Heart right ventricle (tissue), 16 donors: ENCODE data around the gene CEBPE. TPM values are rescaled to one million over a fixed set of nuclear protein-coding genes. Genes with fewer than 3 reads are reported as not detected.

Source experiments
- ATAC-seq, 8 donors: fragments of 200-7000 bp; cut with Tn5 transposase; one replicate each; pipeline ENCODE4 v1.9.1; 2020; ENCODE audit warnings: mild to moderate bottlenecking in 8 of 8, moderate library complexity in 8 of 8, moderate number of reproducible peaks in 1 of 8
- DNase-seq, 2 donors: peaks; one replicate each; pipeline ENCODE4 v3.0.0-alpha.2; 2020
- H3K27ac ChIP-seq, 10 donors: fragments of 200-600 bp; sonication (generic) in 2 of 10; one replicate each; pipeline versions ENCODE4 v1.5.0 to v1.8.0; 2020 to 2022; ENCODE audit warnings: mild to moderate bottlenecking in 3 of 10
- H3K27me3 ChIP-seq, 7 donors: fragments of 200-600 bp; one replicate each; pipeline ENCODE4 v1.8.0; 2021 to 2022; ENCODE audit warnings: mild to moderate bottlenecking in 2 of 7
- H3K36me3 ChIP-seq, 9 donors: fragments of 200-600 bp; sonication (generic) in 1 of 9; one replicate each; pipeline versions ENCODE4 v1.5.0 to v1.8.0; 2020 to 2022; ENCODE audit warnings: mild to moderate bottlenecking in 2 of 9
- H3K4me1 ChIP-seq, 9 donors: fragments of 200-600 bp; sonication (generic) in 1 of 9; one replicate each; pipeline versions ENCODE4 v1.5.0 to v1.8.0; 2020 to 2022; ENCODE audit warnings: mild to moderate bottlenecking in 4 of 9
- H3K4me3 ChIP-seq, 10 donors: fragments of 200-600 bp; sonication (generic) in 2 of 10; one replicate each; pipeline versions ENCODE4 v1.5.0 to v1.8.0; 2020 to 2022; ENCODE audit warnings: mild to moderate bottlenecking in 7 of 10, moderate library complexity in 2 of 10
- H3K9me3 ChIP-seq, 11 donors: fragments of 200-600 bp in 10 of 11; sonication (generic) in 2 of 11; one replicate each; pipeline versions ENCODE4 v1.5.0 to v1.8.0; 2013 to 2022; ENCODE audit warnings: mild to moderate bottlenecking in 2 of 11, control low read depth in 1 of 11, moderate library complexity in 1 of 11
- CTCF ChIP-seq, 9 donors: fragments of 200-600 bp; sonication (generic) in 2 of 9; IDR thresholded peaks; one replicate each; pipeline versions ENCODE4 v1.5.0 to v1.8.0; 2021 to 2022; ENCODE audit warnings: antibody characterized with exemption in 9 of 9, mild to moderate bottlenecking in 5 of 9, moderate library complexity in 1 of 9
- WGBS, 2 donors: extraction: QIAGEN DNeasy Blood & Tissue Kit; methylation state at CpG; one replicate each; pipeline ENCODE4 v1.1.7; 2013; ENCODE audit warnings: inconsistent platforms in 1 of 2; 5-methylcytosine and 5-hydroxymethylcytosine counted together
- intact Hi-C, 10 donors: fragments of 100-400 bp; cut with DNase I; formaldehyde crosslinking; loops; one replicate each; pipeline versions ENCODE4 v1.11.1 to v1.14.2; 2022
- polyA plus RNA-seq, 2 donors: library from polyadenylated mRNA; stranded (reverse); fragments of 200-250 nt; gene quantifications; one replicate each; pipeline ENCODE4 v1.2.3, GENCODE V29; 2013
- total RNA-seq, 10 donors: library from RNA; stranded (reverse); fragmentation: NEBNext Ultra II Directional in 3 of 10; extraction: Animal tissue kit (Norgen Biotek cat#: 25700) in 3 of 10; gene quantifications; one replicate each; pipeline versions ENCODE4 v1.2.1 to v1.2.4, GENCODE V29; 2021 to 2023
- donor health status: Arrhythmogenic right ventricular cardiomyopathy.
- donor health status: ischemic (EF 13 %, LVEDD 7.1; RV severe dilation, severe dysfunction).
- donor health status: healthy with polysubstance abuse.
- donor health status: DM: no; HTN: yes; CAD: no.
- donor health status: DM: no; HTN: no; CAD: no.
- donor health status: ischemic (EF 25% LVEDD 6.9; RV normal size, moderate dysfunction).
- donor health status: ischemic (EF 25% LVEDD 5.7; RV mildly dilated, moderate dysfunction).
- donor health status: healthy.
- donor health status: DM: yes; HTN: yes; CAD: no.
- donor health status: Ischemic cardiomyopathy.
- donor health status: ischemic (EF 35%, LVEDD 5.7; RV mildly dilated, moderate dysfunction).
- donor health status: nonischemic (EF 11% LVEDD 7.7; RV severe dilation, severe dysfunction).
- donor health status: DM: yes; HTN: yes; CAD: no.
- donor health status: PGD.
- donor health status: ischemic (EF 29% LVEDD 5.4; RV normal size, mild dysfunction).
- donor health status: nonischemic (EF 23%, LVEDD 6.1; RV moderate dilation, normal function).

The CEBPE gene
- total and polyA plus RNA-seq, 12 donors = 0.07 to 0.53 TPM; not detected in 10

GRCh38 chr14:23070262-23071129 lies 48.6 kb downstream of the CEBPE start:
- ATAC-seq (no peak), DNase-seq (no peak)
- no peak for TF ChIP-seq CTCF (IDR thresholded peaks at IDR 0.05)
- no peaks in the 10 kb centered on the region for H3K9me3 ChIP-seq
- H3K36me3 ChIP-seq = peaks cover 0 to 79% (median 44%) of the 10 kb centered on the region in 9 donors
- peak overlapping the region in 9 of 10 donors; percentile 47 to 70 (median 66) for H3K4me3 ChIP-seq
- H3K27ac ChIP-seq = peak overlapping the region in 9 of 10 donors; percentile 75 to 88 (median 84)
- intact Hi-C loops = loop anchor here in 2 of 10 donors (1.0 to 2.0 kb wide), 2 partner anchors 24 kb away; partner anchors contain the start of genes ACIN1 (in 1 of the 2) and C14orf119 (in 1 of the 2)
- no peaks in the 10 kb centered on the region for H3K27me3 ChIP-seq
- 12% methylated on average over 10 of the region's 10 CpGs for WGBS, 2 donors
- H3K4me1 ChIP-seq = peaks cover 15 to 47% (median 41%) of the 10 kb centered on the region in 9 donors

DNA sequence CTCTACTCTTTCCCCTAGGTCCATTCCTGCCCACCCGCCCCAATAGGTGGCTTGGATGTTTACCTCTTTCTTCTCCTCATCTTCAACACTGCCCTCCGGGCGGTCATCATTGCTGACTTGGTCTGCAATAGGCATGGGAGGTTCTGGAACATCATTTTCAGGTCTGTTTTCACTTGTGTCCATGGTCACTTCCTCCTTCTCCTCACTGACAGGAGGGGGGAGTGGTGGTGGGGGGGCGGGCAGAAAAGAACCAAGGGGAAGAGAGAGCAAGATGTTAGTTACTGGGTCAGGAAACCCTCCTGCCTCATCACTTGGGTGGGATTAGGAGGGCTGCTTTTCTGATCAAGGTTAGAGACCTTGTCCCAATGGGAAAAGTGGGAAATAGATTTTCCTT lies 49.6 kb downstream of the CEBPE start:
- DNase-seq (no peak), ATAC-seq (peak in 1 of 8 donors; percentile 2)
- Histone ChIP-seq H3K27me3 (no peaks in the 10 kb centered on the region), H3K27ac (peak overlapping the region in 3 of 10 donors; percentile 8 to 45 (median 25)), H3K9me3 (no peaks in the 10 kb centered on the region), H3K4me3 (no peak overlapping the region), H3K4me1 (peaks cover 15 to 47% (median 41%) of the 10 kb centered on the region in 9 donors), H3K36me3 (peaks cover 0 to 79% (median 38%) of the 10 kb centered on the region in 9 donors)
- no peak for TF ChIP-seq CTCF (IDR thresholded peaks at IDR 0.05)
- intact Hi-C loops = loop anchor here in 3 of 10 donors (2.0 to 10.0 kb wide), 5 partner anchors 38 to 485 kb away; partner anchors contain the start of gene DAD1 (in 1 of the 3)
- WGBS, 2 donors = 84% methylated on average over 4 of the region's 4 CpGs

- H3K36me3 ChIP-seq = peaks cover 0 to 79% (median 41%) of the 10 kb centered on the region in 9 donors
Observed at GRCh38 chr14:23068789-23069412, 50.2 kb downstream of the CEBPE start.

More at GRCh38 chr14:23068789-23069412, 50.2 kb downstream of the CEBPE start:
- Histone ChIP-seq H3K4me1 (peaks cover 15 to 47% (median 41%) of the 10 kb centered on the region in 9 donors), H3K27me3 (no peaks in the 10 kb centered on the region), H3K4me3 (no peak overlapping the region), H3K9me3 (no peaks in the 10 kb centered on the region), H3K27ac (peak overlapping the region in 4 of 10 donors; percentile 4 to 45 (median 16))
- intact Hi-C loops = loop anchor here in 3 of 10 donors (2.0 to 10.0 kb wide), 5 partner anchors 38 to 484 kb away; partner anchors contain the start of gene DAD1 (in 1 of the 3)
- TF ChIP-seq CTCF (IDR thresholded peaks at IDR 0.05) = peak; percentile 91 to 100 (median 98)
- ATAC-seq (peak; percentile 57 to 78 (median 68)), DNase-seq (peak in 1 of 2 donors; percentile 87)
- 27 to 28% methylated on average over 8 of the region's 8 CpGs for whole genome bisulfite sequencing, 2 donors
